Mucosa of gallbladder (tissue), 1 donor: ENCODE data around the gene LPXN. TPM values are rescaled to one million over a fixed set of nuclear protein-coding genes. Genes with fewer than 3 reads are reported as not detected.

Experiments
- DNase-seq: peaks from one replicate; pipeline ENCODE4 v3.0.0-alpha.2; 2020; ENCODE audit warnings: low spot score
- total RNA-seq: library from RNA; stranded (reverse); gene quantifications from one replicate; pipeline ENCODE4 v1.2.1, GENCODE V29; 2021
- donor health status: DM: no; HTN: no; CAD: no.

Gene LPXN
- total RNA-seq = 11.8 TPM

GRCh38 chr11:58575377-58576020 lies at the start of gene LPXN:
Gene LPXN, minus strand, starts transcription at chr11:58575856. Its CDS starts 84 bp downstream, at chr11:58575772.
- DNase-seq = no peak

- DNase-seq = no peak
Measured at GRCh38 chr11:58625086-58625485, 49.4 kb upstream of the LPXN start.

- DNase-seq = no peak
Measured at GRCh38 chr11:58622344-58622743, 46.7 kb upstream of the LPXN start, which contains the start of gene CNTF. Gene CNTF, plus strand, starts transcription at chr11:58622665. Its CDS starts 88 bp downstream, at chr11:58622753.

- DNase-seq = no peak
Measured at GRCh38 chr11:58621586-58622262, 46.1 kb upstream of the LPXN start.

GRCh38 chr11:58617976-58618557 lies 42.4 kb upstream of the LPXN start:
- no peak for DNase-seq

GRCh38 chr11:58616594-58616993 lies 40.9 kb upstream of the LPXN start:
- peak; percentile 41 for DNase-seq

GRCh38 chr11:58615559-58615958 lies 39.9 kb upstream of the LPXN start:
- DNase-seq = no peak

- no peak for DNase-seq
Measured at GRCh38 chr11:58613228-58613627, 37.6 kb upstream of the LPXN start.

- DNase-seq = no peak
Measured at GRCh38 chr11:58609723-58610122, 34.1 kb upstream of the LPXN start.

GRCh38 chr11:58608331-58608730 lies 32.7 kb upstream of the LPXN start:
- DNase-seq = no peak

GRCh38 chr11:58606930-58607714 lies 31.5 kb upstream of the LPXN start:
- DNase-seq = no peak

GRCh38 chr11:58600510-58600909 lies 24.9 kb upstream of the LPXN start:
- DNase-seq = no peak

GRCh38 chr11:58597486-58598144 lies 22.0 kb upstream of the LPXN start:
- DNase-seq = no peak

GRCh38 chr11:58596621-58597020 lies 21.0 kb upstream of the LPXN start:
- DNase-seq = no peak

GRCh38 chr11:58594826-58595225 lies 19.2 kb upstream of the LPXN start:
- no peak for DNase-seq

GRCh38 chr11:58592760-58593472 lies 17.3 kb upstream of the LPXN start:
- no peak for DNase-seq

GRCh38 chr11:58591659-58592058 lies 16.0 kb upstream of the LPXN start:
- no peak for DNase-seq

GRCh38 chr11:58586998-58587397 lies 11.3 kb upstream of the LPXN start:
- no peak for DNase-seq

- no peak for DNase-seq
Measured at GRCh38 chr11:58582437-58582836, 6.8 kb upstream of the LPXN start.

- DNase-seq = no peak
Measured at GRCh38 chr11:58580311-58580710, 4.7 kb upstream of the LPXN start.
